ENCODE measurements around the gene DLST. TPM values are rescaled to one million over a fixed set of nuclear protein-coding genes. Genes with fewer than 3 reads are reported as not detected.

The DLST gene
- 68.3 and 77.8 TPM in 2 replicates for total RNA-seq

DNA sequence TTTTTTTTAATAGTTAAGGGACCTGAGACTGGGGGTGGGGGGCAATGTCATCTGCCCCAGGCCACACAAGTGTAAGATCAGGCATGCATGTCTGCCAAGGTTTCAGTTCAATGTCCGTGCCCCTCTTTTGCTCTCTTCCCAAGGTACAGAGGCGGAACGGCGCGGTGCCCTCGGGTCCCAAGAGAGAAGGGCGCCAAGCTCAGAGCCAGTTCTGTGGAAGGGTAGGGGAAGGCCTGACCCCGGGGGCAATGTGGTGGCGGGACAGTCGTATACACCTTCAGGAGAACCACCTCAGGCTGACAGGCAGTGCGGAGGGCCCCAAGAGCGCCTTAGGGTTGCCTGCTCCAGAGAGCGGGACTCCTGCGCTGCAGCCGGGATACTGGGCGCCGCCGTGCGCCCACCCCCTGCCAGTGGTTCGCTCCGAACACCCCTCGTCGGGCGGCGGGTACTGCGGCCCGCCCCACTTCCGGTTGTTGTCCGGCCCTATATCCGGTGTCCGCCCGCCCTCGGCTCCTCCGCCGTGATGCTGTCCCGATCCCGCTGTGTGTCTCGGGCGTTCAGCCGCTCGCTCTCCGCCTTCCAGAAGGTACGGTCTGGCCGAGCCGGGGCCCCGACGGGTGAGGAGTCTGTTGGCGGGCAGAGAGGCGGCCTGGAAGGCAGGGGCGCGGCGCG, at the start of gene DLST:
Gene DLST (plus strand): TSS at position 486 of the 672 bp plus-strand sequence. CDS start 38 bp downstream, at position 524.

DNA sequence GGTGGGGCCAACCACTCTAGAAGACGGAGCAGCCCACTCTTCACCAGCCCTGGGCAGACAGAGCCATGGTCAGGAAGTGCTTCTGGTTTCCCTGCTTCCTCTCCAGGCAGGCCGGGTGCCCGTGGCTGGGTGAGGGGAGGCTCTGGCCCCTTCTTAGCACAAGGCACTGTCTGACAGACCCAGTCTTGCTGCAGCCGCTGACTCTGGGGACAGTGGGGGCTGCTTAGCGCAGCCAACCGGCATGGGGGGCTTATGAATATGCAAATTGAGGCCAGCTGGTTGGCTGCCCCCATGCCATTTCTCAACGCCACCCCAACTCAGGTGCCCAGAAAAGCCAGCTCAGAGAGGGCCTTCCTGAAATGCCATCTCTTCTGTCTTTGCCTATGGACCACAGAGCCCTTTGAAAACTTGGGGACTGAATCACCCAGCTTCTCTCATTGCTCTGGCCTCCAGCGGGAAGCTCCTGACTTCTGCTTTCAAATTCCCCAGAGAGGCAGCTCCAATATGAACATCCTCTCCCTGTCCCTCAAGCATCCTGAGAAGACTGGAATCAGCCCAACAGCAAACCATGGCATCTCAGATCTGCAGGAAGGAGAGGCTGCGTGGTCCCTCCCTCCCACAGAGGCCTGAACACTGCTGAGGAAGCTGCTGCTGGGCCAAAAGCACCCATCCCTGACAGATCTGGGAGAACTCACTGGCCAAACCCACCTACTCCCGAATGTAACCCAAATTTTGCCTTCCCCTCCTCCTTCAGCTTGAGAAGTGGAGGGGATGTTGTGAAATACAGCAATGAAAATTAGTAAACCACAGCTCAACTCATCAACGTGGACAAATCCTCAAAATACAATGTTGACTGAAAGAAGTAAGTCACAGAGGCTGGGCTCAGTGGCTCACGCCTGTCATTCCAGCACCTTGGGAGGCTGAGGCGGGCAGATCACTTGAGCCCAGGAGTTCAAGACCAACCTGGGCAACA, 5.5 kb upstream of the DLST start, which contains the start of gene PROX2:
Gene PROX2 (minus strand): TSS at position 205 of the 973 bp plus-strand sequence. CDS start 12,311 bp downstream, outside the sequence.

DNA sequence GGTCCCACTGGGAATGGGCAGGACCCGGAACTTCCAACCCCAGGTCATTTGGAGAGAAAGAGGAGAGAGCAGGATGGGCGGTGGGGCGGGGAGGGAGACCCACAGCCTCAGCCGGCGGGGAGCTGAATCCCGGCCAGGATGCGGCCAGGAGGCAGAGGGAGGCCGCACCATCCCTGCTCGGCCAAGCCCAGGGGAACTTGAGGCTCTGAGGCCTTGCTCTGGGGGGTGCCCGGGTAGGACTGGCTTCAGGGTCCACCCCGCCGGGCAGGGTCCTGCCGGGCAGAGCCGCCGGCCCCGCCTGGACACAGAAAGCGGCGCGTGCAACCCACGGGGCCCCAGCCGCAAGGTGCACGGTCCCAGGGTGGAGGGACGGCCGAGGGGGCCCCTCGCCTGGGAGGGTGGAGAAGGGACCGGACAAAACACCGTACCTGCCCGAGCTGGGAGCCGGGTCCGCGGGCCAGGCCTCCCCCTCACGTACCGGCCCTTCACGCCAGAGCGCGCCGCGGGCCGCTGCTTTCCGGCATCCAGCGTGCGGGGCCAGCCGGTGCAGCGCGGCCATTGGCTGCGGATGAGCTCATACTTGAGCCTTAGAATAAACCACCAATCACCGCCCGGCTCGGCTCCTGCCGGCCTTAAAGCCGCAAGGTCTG, 41.2 kb downstream of the DLST start, which contains the start of gene RPS6KL1:
Gene RPS6KL1 (minus strand): TSS at position 509 of the 650 bp plus-strand sequence. CDS start 1,719 bp downstream, outside the sequence.

Other genes with a start within 250 kb of the DLST start
- gene AREL1, start 168.8 kb upstream of the DLST start, total RNA-seq = 46.1 and 48.0 TPM in 2 replicates
- gene FCF1, start 168.8 kb upstream of the DLST start, total RNA-seq = 26.8 and 44.9 TPM in 2 replicates
- gene YLPM1, start 118.6 kb upstream of the DLST start, total RNA-seq = 41.8 and 41.9 TPM in 2 replicates
- gene PROX2, start 5.8 kb upstream of the DLST start, total RNA-seq = under 0.01 TPM in 1 of 2 replicates, not detected in the other
- gene RPS6KL1, start 41.3 kb downstream of the DLST start, total RNA-seq = 10.5 and 14.7 TPM in 2 replicates
- 320 and 421 TPM in 2 replicates for gene PGF, start 73.7 kb downstream of the DLST start, total RNA-seq
- gene EIF2B2, start 121.0 kb downstream of the DLST start, total RNA-seq = 79.4 and 187 TPM in 2 replicates
- gene MLH3, start 169.6 kb downstream of the DLST start, total RNA-seq = 15.7 and 19.5 TPM in 2 replicates
- gene ACYP1, start 182.1 kb downstream of the DLST start, total RNA-seq = 7.3 and 8.8 TPM in 2 replicates
- gene ZC2HC1C, start 187.7 kb downstream of the DLST start, total RNA-seq = 0.67 and 1.6 TPM in 2 replicates
- gene NEK9, start 245.1 kb downstream of the DLST start, total RNA-seq = 19.9 and 24.8 TPM in 2 replicates

Data from vein endothelial cell (primary cell).